CD4-positive, alpha-beta memory T cell (primary cell): ENCODE data around the gene MSANTD3. TPM values are rescaled to one million over a fixed set of nuclear protein-coding genes. Genes with fewer than 3 reads are reported as not detected.
"Not testable (repeated sequence)": the region's sequence is repeated elsewhere in the genome, so short reads cannot be mapped to it uniquely, and the experiment has no call there.

Experiments
- CTCF ChIA-PET: fragments of 350-600 bp; sonication (Branson Sonifier 250); formaldehyde crosslinking; loops from one replicate; lab custom pipeline; 2021; ENCODE audit warnings: inconsistent platforms; ENCODE audit not compliant: partially characterized antibody; lab: Charles Lee
- POLR2A ChIA-PET: fragments of 350-600 bp; sonication (Branson Sonifier 250); formaldehyde crosslinking; loops from one replicate; lab custom pipeline; 2021; ENCODE audit not compliant: partially characterized antibody; lab: Charles Lee
- DNase-seq, 5 donors: peaks; one replicate each; pipeline versions ENCODE4 v3.0.0 to v3.0.0-alpha.2; 2020 to 2022; ENCODE audit warnings: mixed read lengths in 1 of 5
- H3K27ac ChIP-seq: one replicate; pipeline ENCODE4 v1.7.0; 2013; ENCODE audit warnings: low read depth, low read length
- H3K27me3 ChIP-seq: 2 replicates; pipeline ENCODE4 v1.7.0; 2013; ENCODE audit warnings: mild to moderate bottlenecking, low read length, moderate library complexity; ENCODE audit not compliant: insufficient read depth
- H3K36me3 ChIP-seq: 2 replicates; pipeline ENCODE4 v1.7.0; 2013; ENCODE audit warnings: mild to moderate bottlenecking, low read length, moderate library complexity; ENCODE audit not compliant: insufficient read depth
- H3K4me1 ChIP-seq: 2 replicates; pipeline ENCODE4 v1.7.0; 2013; ENCODE audit warnings: mild to moderate bottlenecking, low read length, moderate library complexity; ENCODE audit not compliant: insufficient read depth
- H3K4me3 ChIP-seq, 2 donors: one replicate each; pipeline ENCODE4 v1.7.0; 2013; ENCODE audit warnings: low read length in 2 of 2, mild to moderate bottlenecking in 1 of 2
- H3K9me3 ChIP-seq, 2 donors: one replicate each; pipeline ENCODE4 v1.7.0; 2013; ENCODE audit warnings: low read length in 2 of 2, control low read depth in 1 of 2; ENCODE audit not compliant: control insufficient read depth in 1 of 2
- H3K27ac Mint-ChIP-seq, 7 donors: one replicate each; pipeline ENCODE4 v1.8.0; 2020 to 2021; ENCODE audit warnings: mixed read lengths in 7 of 7, mild to moderate bottlenecking in 6 of 7, inconsistent platforms in 3 of 7, moderate library complexity in 3 of 7
- H3K27me3 Mint-ChIP-seq, 2 donors: one replicate each; pipeline ENCODE4 v1.8.0; 2020 to 2021; ENCODE audit warnings: mixed read lengths in 2 of 2
- H3K36me3 Mint-ChIP-seq, 2 donors: one replicate each; pipeline ENCODE4 v1.8.0; 2020 to 2021; ENCODE audit warnings: mixed read lengths in 2 of 2, inconsistent platforms in 1 of 2, mild to moderate bottlenecking in 1 of 2
- H3K4me1 Mint-ChIP-seq, 4 donors: one replicate each; pipeline ENCODE4 v1.8.0; 2020 to 2021; ENCODE audit warnings: mixed read lengths in 4 of 4, mild to moderate bottlenecking in 1 of 4
- H3K4me3 Mint-ChIP-seq, 8 donors: one replicate each; pipeline ENCODE4 v1.8.0; 2020 to 2021; ENCODE audit warnings: mixed read lengths in 8 of 8, mild to moderate bottlenecking in 7 of 8, moderate library complexity in 6 of 8, inconsistent platforms in 3 of 8
- H3K9me3 Mint-ChIP-seq, 8 donors: one replicate each; pipeline ENCODE4 v1.8.0; 2020 to 2021; ENCODE audit warnings: mixed read lengths in 8 of 8, mild to moderate bottlenecking in 5 of 8, inconsistent platforms in 3 of 8, moderate library complexity in 1 of 8
- intact Hi-C: fragments of 100-400 bp; cut with micrococcal nuclease; formaldehyde crosslinking; loops from one replicate; pipeline ENCODE4 v1.15.1; 2023
- polyA plus RNA-seq, 2 donors: library from polyadenylated mRNA; unstranded; fragments of 300-500 nt; fragmentation: Illumina TruSeq; gene quantifications; one replicate each; pipeline ENCODE4 v1.2.3, GENCODE V29; 2021
- total RNA-seq, 2 experiments: library from RNA; stranded (reverse); gene quantifications; one replicate each; pipeline ENCODE4 v1.2.3, GENCODE V29; 2021

MSANTD3 gene
- total and polyA plus RNA-seq, 4 experiments from 2014 or later, result 6.0 to 14.8 (median 11.2) TPM

DNA sequence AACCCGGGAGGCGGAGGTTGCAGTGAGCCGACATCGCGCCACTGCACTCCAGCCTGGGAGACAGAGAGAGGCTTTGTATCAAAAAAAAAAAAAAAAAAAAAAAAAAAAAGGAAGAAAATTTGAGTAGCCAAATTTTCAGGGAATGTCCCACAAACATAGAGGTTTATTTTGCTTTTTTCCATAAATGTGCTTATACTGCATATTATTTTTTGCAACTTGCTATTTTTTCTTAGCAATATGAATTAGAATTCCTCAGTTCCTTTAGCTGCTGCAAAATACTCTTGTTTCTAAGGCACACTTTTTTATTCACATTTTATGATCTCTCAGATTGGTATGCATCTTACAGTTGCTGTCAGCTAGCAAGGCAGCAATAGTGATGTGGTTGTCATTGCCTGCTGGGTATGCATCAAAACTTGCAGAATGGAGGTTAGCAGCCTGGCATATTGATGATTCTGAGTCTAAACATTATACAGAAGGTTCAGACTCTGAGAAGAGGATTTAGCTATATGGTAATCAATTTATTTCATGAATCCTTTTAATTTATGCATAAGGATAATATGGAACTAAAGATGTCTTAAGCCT lies 13.0 kb upstream of the MSANTD3 start:
- Mint-ChIP-seq H3K27ac (no peak overlapping the region), H3K9me3 (no peaks in the 10 kb centered on the region), H3K4me1 (peaks cover 9 to 14% (median 13%) of the 10 kb centered on the region in 4 donors), H3K27me3 (peaks cover 11 to 20% of the 10 kb centered on the region in 2 donors), H3K4me3 (peak overlapping the region in 2 of 8 donors; percentile 36 to 42), H3K36me3 (no peaks in the 10 kb centered on the region)
- POLR2A ChIA-PET, result interaction anchor here (1.0 to 1.1 kb wide), 2 partner anchors 17 to 62 kb away, joined by 3 read pairs; no protein-coding TSS in a partner anchor
- no peak for DNase-seq
- intact Hi-C loops, result loop anchor here (5.0 kb wide), 2 partner anchors 592 to 1118 kb away; partner anchors contain the start of genes NR4A3 and RNF20
- Histone ChIP-seq H3K36me3 (no peaks in the 10 kb centered on the region), H3K4me3 (no peak overlapping the region), H3K27ac (no peak overlapping the region), H3K9me3 (no peaks in the 10 kb centered on the region), H3K4me1 (peaks cover 8% of the 10 kb centered on the region), H3K27me3 (no peaks in the 10 kb centered on the region)
- CTCF ChIA-PET, result interaction anchor here (0.9 to 2.2 kb wide), 3 partner anchors 13 to 24 kb away, joined by 3 to 7 read pairs (median 3); partner anchors contain the start of gene MSANTD3

DNA sequence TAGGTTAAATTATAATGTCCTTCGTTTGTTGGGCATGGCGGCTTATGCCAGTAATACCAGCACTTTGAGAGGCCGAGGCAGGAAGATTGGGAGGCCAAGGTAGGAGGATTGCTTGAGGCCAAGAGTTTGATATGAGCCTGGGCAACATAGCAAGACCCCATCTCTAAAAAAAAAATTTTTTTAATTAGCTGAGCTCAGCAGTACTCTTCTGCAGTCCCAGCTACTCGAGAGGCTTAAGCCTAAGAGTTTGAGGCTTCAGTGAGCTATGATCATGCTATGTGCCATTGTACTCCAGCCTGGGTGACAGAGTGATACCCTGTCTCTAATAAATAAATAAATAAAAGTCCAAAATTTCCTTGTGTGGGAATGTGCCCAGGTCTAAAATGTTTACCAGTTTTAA lies 9.1 kb upstream of the MSANTD3 start:
- no peak overlapping the region for H3K27ac Mint-ChIP-seq
- CTCF ChIA-PET, result interaction anchor here (0.6 kb wide), 1 partner anchor 146 kb away, joined by 4 read pairs; no protein-coding TSS in a partner anchor
- H3K4me1 Mint-ChIP-seq, result no peaks in the 10 kb centered on the region
- no peaks in the 10 kb centered on the region for H3K4me1 ChIP-seq
- no peaks in the 10 kb centered on the region for H3K9me3 ChIP-seq
- H3K36me3 Mint-ChIP-seq, result no peaks in the 10 kb centered on the region
- peaks cover 13 to 23% of the 10 kb centered on the region in 2 donors for H3K27me3 Mint-ChIP-seq
- no peaks in the 10 kb centered on the region for H3K36me3 ChIP-seq
- POLR2A ChIA-PET, result no interaction called here
- no peaks in the 10 kb centered on the region for H3K9me3 Mint-ChIP-seq
- no peak overlapping the region for H3K27ac ChIP-seq
- no peak overlapping the region for H3K4me3 ChIP-seq
- intact Hi-C loops, result no loop called here
- H3K27me3 ChIP-seq, result no peaks in the 10 kb centered on the region
- H3K4me3 Mint-ChIP-seq, result no peak overlapping the region
- DNase-seq, result no peak

DNA sequence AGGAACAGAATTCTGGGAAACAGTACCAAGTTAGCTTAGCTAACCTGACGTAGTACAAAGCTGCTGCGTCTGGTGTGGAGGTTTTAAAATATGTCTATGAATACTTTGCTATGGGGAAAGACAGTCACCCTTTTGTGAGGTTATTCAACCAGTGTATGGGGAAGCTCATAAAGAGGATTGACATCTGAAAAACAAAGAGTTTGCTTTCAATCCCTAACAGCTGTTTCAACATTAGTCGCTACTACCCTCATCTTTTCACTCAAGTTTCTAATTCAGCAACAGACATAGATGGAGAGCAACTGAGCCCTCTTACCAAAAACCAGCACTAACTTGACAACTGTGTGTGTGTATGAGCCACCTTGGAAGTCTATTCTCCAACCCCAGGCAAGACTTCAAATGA lies 7.8 kb upstream of the MSANTD3 start:
- CTCF ChIA-PET, result interaction anchor here (0.8 kb wide), 1 partner anchor 9 kb away, joined by 3 read pairs; no protein-coding TSS in a partner anchor
- no peak overlapping the region for H3K4me3 Mint-ChIP-seq

DNA sequence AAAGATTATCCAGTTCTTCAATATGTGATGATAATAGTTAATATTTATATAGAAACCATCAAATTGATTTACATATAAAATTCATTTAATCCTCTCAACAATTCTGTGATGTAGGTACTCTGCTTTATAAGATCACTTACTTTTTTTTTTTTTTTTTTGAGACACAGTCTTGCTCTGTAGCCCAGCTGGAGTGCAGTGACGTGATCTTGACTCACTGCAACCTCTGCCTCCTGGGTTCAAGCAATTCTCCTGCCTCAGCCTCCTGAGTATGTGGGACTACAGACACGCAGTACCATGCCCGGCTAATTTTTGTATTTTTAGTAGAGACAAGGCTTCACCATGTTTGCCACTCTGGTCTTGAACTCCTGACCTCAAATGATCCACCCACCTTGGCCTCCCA lies 5.8 kb upstream of the MSANTD3 start:
- intact Hi-C loops, H3K9me3 ChIP-seq, H3K36me3 ChIP-seq, H3K27ac ChIP-seq, H3K9me3 Mint-ChIP-seq, H3K4me1 Mint-ChIP-seq, DNase-seq, H3K36me3 Mint-ChIP-seq, POLR2A ChIA-PET, H3K4me3 ChIP-seq, H3K27ac Mint-ChIP-seq, H3K4me1 ChIP-seq, H3K4me3 Mint-ChIP-seq, H3K27me3 ChIP-seq: not testable (repeated sequence)
- peaks cover 11 to 19% of the 10 kb centered on the region in 2 donors for H3K27me3 Mint-ChIP-seq
- CTCF ChIA-PET, result interaction anchor here (1.6 to 3.1 kb wide), 2 partner anchors 10 to 16 kb away, joined by 6 to 14 read pairs; no protein-coding TSS in a partner anchor

More for the DNA sequence above, 7.8 kb upstream of the MSANTD3 start:
- Mint-ChIP-seq H3K27ac (no peak overlapping the region), H3K9me3 (no peaks in the 10 kb centered on the region), H3K27me3 (peaks cover 13 to 23% of the 10 kb centered on the region in 2 donors), H3K36me3 (no peaks in the 10 kb centered on the region), H3K4me1 (no peaks in the 10 kb centered on the region)
- DNase-seq, result no peak
- Histone ChIP-seq H3K9me3 (no peaks in the 10 kb centered on the region), H3K27me3 (no peaks in the 10 kb centered on the region), H3K36me3 (no peaks in the 10 kb centered on the region), H3K27ac (no peak overlapping the region), H3K4me3 (no peak overlapping the region), H3K4me1 (no peaks in the 10 kb centered on the region)
- POLR2A ChIA-PET, result no interaction called here
- intact Hi-C loops, result no loop called here

DNA sequence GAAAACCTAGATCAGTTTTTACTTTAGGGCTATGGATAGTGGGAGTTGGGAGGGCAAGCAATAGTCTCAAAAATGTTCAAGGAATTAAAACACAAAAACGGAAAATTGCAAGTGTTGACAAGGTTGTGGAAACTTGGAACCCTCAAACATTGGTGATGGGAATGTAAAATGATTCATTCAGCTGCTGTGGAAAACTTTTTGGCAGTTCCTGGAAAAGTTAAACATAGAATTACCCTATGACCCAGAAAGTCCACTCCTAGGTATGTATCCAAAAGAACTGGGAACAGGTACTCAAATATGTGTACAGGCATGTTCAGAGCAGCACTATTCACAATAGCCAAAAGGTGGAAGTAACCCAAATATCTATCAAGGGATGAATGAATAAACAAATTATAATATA lies 1.2 kb upstream of the MSANTD3 start:
- Mint-ChIP-seq H3K27me3 (peaks cover 1 to 3% of the 10 kb centered on the region in 2 donors), H3K9me3 (no peaks in the 10 kb centered on the region), H3K36me3 (peaks cover 0 to 8% of the 10 kb centered on the region in 2 donors), H3K4me1 (peaks cover 25 to 46% (median 33%) of the 10 kb centered on the region in 4 donors), H3K27ac (peak overlapping the region in 3 of 7 donors; percentile 15 to 97 (median 95)), H3K4me3 (peak overlapping the region; percentile 66 to 99 (median 96))
- H3K27me3 ChIP-seq, result no peaks in the 10 kb centered on the region
- H3K27ac ChIP-seq, result no peak overlapping the region
- no peak for DNase-seq
- intact Hi-C loops, result loop anchor here (1.0 to 5.0 kb wide), 4 partner anchors 73 to 603 kb away; partner anchors contain the start of genes ERP44, INVS, NR4A3 and TEX10
- H3K4me1 ChIP-seq, result peaks cover 26% of the 10 kb centered on the region
- ChIA-PET CTCF (interaction anchor here (1.2 to 2.0 kb wide), 2 partner anchors 12 to 15 kb away, joined by 4 to 17 read pairs; no protein-coding TSS in a partner anchor), POLR2A (interaction anchor here (2.3 to 2.5 kb wide), 2 partner anchors 73 to 173 kb away, joined by 6 to 14 read pairs; partner anchors contain the start of gene TEX10)
- no peaks in the 10 kb centered on the region for H3K36me3 ChIP-seq
- H3K9me3 ChIP-seq, result no peaks in the 10 kb centered on the region
- no peak overlapping the region for H3K4me3 ChIP-seq

DNA sequence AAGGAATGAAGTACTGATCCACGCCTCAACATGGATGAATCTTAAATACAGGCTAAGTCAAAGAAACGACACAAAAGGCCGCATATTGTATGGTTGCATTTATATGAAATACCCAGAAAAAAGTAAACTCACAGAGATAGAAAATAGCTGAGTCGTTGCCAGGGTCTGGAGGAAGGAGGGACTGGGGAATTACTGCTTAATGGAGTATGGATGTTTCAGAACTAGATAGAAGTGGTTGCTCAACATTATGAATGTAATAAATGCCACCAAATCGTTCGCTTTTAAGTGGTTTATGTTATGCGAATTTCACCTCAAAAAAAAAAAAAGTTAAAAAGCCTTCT lies 784 bp upstream of the MSANTD3 start:
- no peaks in the 10 kb centered on the region for H3K36me3 ChIP-seq
- no peaks in the 10 kb centered on the region for H3K9me3 ChIP-seq
- H3K4me1 ChIP-seq, result peaks cover 26% of the 10 kb centered on the region
- Mint-ChIP-seq H3K9me3 (no peaks in the 10 kb centered on the region), H3K27me3 (peaks cover 1 to 3% of the 10 kb centered on the region in 2 donors), H3K4me3 (peak overlapping the region; percentile 94 to 99 (median 96)), H3K27ac (peak overlapping the region in 6 of 7 donors; percentile 92 to 97 (median 95)), H3K36me3 (peaks cover 0 to 8% of the 10 kb centered on the region in 2 donors), H3K4me1 (peaks cover 25 to 46% (median 33%) of the 10 kb centered on the region in 4 donors)
- peak overlapping the region in 1 of 2 donors; percentile 72 for H3K4me3 ChIP-seq
- DNase-seq, result no peak
- intact Hi-C loops, result loop anchor here (1.0 to 5.0 kb wide), 4 partner anchors 74 to 604 kb away; partner anchors contain the start of genes ERP44, INVS, NR4A3 and TEX10
- ChIA-PET POLR2A (interaction anchor here (0.9 to 2.5 kb wide), 5 partner anchors 15 to 605 kb away, joined by 3 to 14 read pairs (median 6); partner anchors contain the start of gene TEX10), CTCF (interaction anchor here (0.7 to 2.0 kb wide), 5 partner anchors 9 to 102 kb away, joined by 3 to 17 read pairs (median 4); partner anchors contain the start of gene TEX10)
- H3K27ac ChIP-seq, result peak overlapping the region; percentile 27
- H3K27me3 ChIP-seq, result no peaks in the 10 kb centered on the region
